ENCODE data around the gene MYL12B.
"Not testable (repeated sequence)": the region's sequence is repeated elsewhere in the genome, so short reads cannot be mapped to it uniquely, and the experiment has no call there.

MYL12B gene

GRCh38 chr18:3220868-3221267 lies 41.1 kb upstream of the MYL12B start:
- not testable (repeated sequence) for H2AFZ ChIP-seq (ENCODE audit: low read length, unreplicated experiment); H3K4me3 ChIP-seq (ENCODE audit: low read depth, low read length); H3K4me1 ChIP-seq (ENCODE audit: control insufficient read depth, insufficient read depth, low read length, unreplicated experiment); H3K27ac ChIP-seq (ENCODE audit: low read depth, low read length); H3K27me3 ChIP-seq (ENCODE audit: insufficient read depth, low read length); H3K79me2 ChIP-seq (ENCODE audit: control insufficient read depth, insufficient read depth, low read length, unreplicated experiment); H3K36me3 ChIP-seq (ENCODE audit: insufficient read depth, low read length)

GRCh38 chr18:3221496-3221895 lies 40.4 kb upstream of the MYL12B start:
- H2AFZ ChIP-seq (ENCODE audit: low read length, unreplicated experiment): no peak overlapping the region
- H3K4me3 ChIP-seq (ENCODE audit: low read depth, low read length): no peak overlapping the region
- no peaks in the 10 kb centered on the region for H3K27me3 ChIP-seq (ENCODE audit: insufficient read depth, low read length)
- no peaks in the 10 kb centered on the region for H3K79me2 ChIP-seq (ENCODE audit: control insufficient read depth, insufficient read depth, low read length, unreplicated experiment)
- no peak overlapping the region for H3K27ac ChIP-seq (ENCODE audit: low read depth, low read length)
- H3K4me1 ChIP-seq (ENCODE audit: control insufficient read depth, insufficient read depth, low read length, unreplicated experiment): peaks cover 8% of the 10 kb centered on the region
- H3K36me3 ChIP-seq (ENCODE audit: insufficient read depth, low read length): no peaks in the 10 kb centered on the region

- Histone ChIP-seq H2AFZ (ENCODE audit: low read length, unreplicated experiment) (no peak overlapping the region), H3K27ac (ENCODE audit: low read depth, low read length) (no peak overlapping the region), H3K79me2 (ENCODE audit: control insufficient read depth, insufficient read depth, low read length, unreplicated experiment) (no peaks in the 10 kb centered on the region), H3K36me3 (ENCODE audit: insufficient read depth, low read length) (no peaks in the 10 kb centered on the region), H3K4me3 (ENCODE audit: low read depth, low read length) (no peak overlapping the region), H3K4me1 (ENCODE audit: control insufficient read depth, insufficient read depth, low read length, unreplicated experiment) (peaks cover 2% of the 10 kb centered on the region), H3K27me3 (ENCODE audit: insufficient read depth, low read length) (no peaks in the 10 kb centered on the region)
Observed at GRCh38 chr18:3223356-3223755, 38.6 kb upstream of the MYL12B start.

GRCh38 chr18:3224223-3224622 lies 37.7 kb upstream of the MYL12B start:
- no peak overlapping the region for H3K27ac ChIP-seq (ENCODE audit: low read depth, low read length)
- no peaks in the 10 kb centered on the region for H3K36me3 ChIP-seq (ENCODE audit: insufficient read depth, low read length)
- H3K4me1 ChIP-seq (ENCODE audit: control insufficient read depth, insufficient read depth, low read length, unreplicated experiment): no peaks in the 10 kb centered on the region
- H2AFZ ChIP-seq (ENCODE audit: low read length, unreplicated experiment): no peak overlapping the region
- H3K27me3 ChIP-seq (ENCODE audit: insufficient read depth, low read length): no peaks in the 10 kb centered on the region
- no peaks in the 10 kb centered on the region for H3K79me2 ChIP-seq (ENCODE audit: control insufficient read depth, insufficient read depth, low read length, unreplicated experiment)
- no peak overlapping the region for H3K4me3 ChIP-seq (ENCODE audit: low read depth, low read length)

- Histone ChIP-seq H3K4me3 (ENCODE audit: low read depth, low read length) (no peak overlapping the region), H3K79me2 (ENCODE audit: control insufficient read depth, insufficient read depth, low read length, unreplicated experiment) (no peaks in the 10 kb centered on the region), H3K27me3 (ENCODE audit: insufficient read depth, low read length) (no peaks in the 10 kb centered on the region), H3K27ac (ENCODE audit: low read depth, low read length) (no peak overlapping the region), H2AFZ (ENCODE audit: low read length, unreplicated experiment) (no peak overlapping the region), H3K36me3 (ENCODE audit: insufficient read depth, low read length) (no peaks in the 10 kb centered on the region), H3K4me1 (ENCODE audit: control insufficient read depth, insufficient read depth, low read length, unreplicated experiment) (no peaks in the 10 kb centered on the region)
Observed at GRCh38 chr18:3225588-3225987, 36.3 kb upstream of the MYL12B start.

- H3K4me3 ChIP-seq (ENCODE audit: low read depth, low read length): no peak overlapping the region
- H3K27ac ChIP-seq (ENCODE audit: low read depth, low read length): no peak overlapping the region
- H3K27me3 ChIP-seq (ENCODE audit: insufficient read depth, low read length): no peaks in the 10 kb centered on the region
- no peaks in the 10 kb centered on the region for H3K79me2 ChIP-seq (ENCODE audit: control insufficient read depth, insufficient read depth, low read length, unreplicated experiment)
- H3K4me1 ChIP-seq (ENCODE audit: control insufficient read depth, insufficient read depth, low read length, unreplicated experiment): no peaks in the 10 kb centered on the region
- no peak overlapping the region for H2AFZ ChIP-seq (ENCODE audit: low read length, unreplicated experiment)
- no peaks in the 10 kb centered on the region for H3K36me3 ChIP-seq (ENCODE audit: insufficient read depth, low read length)
Observed at GRCh38 chr18:3226048-3226447, 35.9 kb upstream of the MYL12B start.

- no peak overlapping the region for H3K27ac ChIP-seq (ENCODE audit: low read depth, low read length)
- no peaks in the 10 kb centered on the region for H3K4me1 ChIP-seq (ENCODE audit: control insufficient read depth, insufficient read depth, low read length, unreplicated experiment)
- H3K4me3 ChIP-seq (ENCODE audit: low read depth, low read length): no peak overlapping the region
- H3K79me2 ChIP-seq (ENCODE audit: control insufficient read depth, insufficient read depth, low read length, unreplicated experiment): no peaks in the 10 kb centered on the region
- H3K27me3 ChIP-seq (ENCODE audit: insufficient read depth, low read length): no peaks in the 10 kb centered on the region
- H3K36me3 ChIP-seq (ENCODE audit: insufficient read depth, low read length): no peaks in the 10 kb centered on the region
- no peak overlapping the region for H2AFZ ChIP-seq (ENCODE audit: low read length, unreplicated experiment)
Observed at GRCh38 chr18:3230401-3231334, 31.3 kb upstream of the MYL12B start.

- Histone ChIP-seq H3K27ac (ENCODE audit: low read depth, low read length) (no peak overlapping the region), H3K27me3 (ENCODE audit: insufficient read depth, low read length) (no peaks in the 10 kb centered on the region), H3K36me3 (ENCODE audit: insufficient read depth, low read length) (no peaks in the 10 kb centered on the region), H2AFZ (ENCODE audit: low read length, unreplicated experiment) (no peak overlapping the region), H3K4me3 (ENCODE audit: low read depth, low read length) (no peak overlapping the region), H3K79me2 (ENCODE audit: control insufficient read depth, insufficient read depth, low read length, unreplicated experiment) (no peaks in the 10 kb centered on the region), H3K4me1 (ENCODE audit: control insufficient read depth, insufficient read depth, low read length, unreplicated experiment) (no peaks in the 10 kb centered on the region)
Observed at GRCh38 chr18:3233004-3233403, 28.9 kb upstream of the MYL12B start.

GRCh38 chr18:3233433-3234168 lies 28.3 kb upstream of the MYL12B start:
- Histone ChIP-seq H3K4me1 (ENCODE audit: control insufficient read depth, insufficient read depth, low read length, unreplicated experiment) (no peaks in the 10 kb centered on the region), H2AFZ (ENCODE audit: low read length, unreplicated experiment) (no peak overlapping the region), H3K36me3 (ENCODE audit: insufficient read depth, low read length) (no peaks in the 10 kb centered on the region), H3K79me2 (ENCODE audit: control insufficient read depth, insufficient read depth, low read length, unreplicated experiment) (no peaks in the 10 kb centered on the region), H3K27me3 (ENCODE audit: insufficient read depth, low read length) (no peaks in the 10 kb centered on the region), H3K4me3 (ENCODE audit: low read depth, low read length) (no peak overlapping the region), H3K27ac (ENCODE audit: low read depth, low read length) (no peak overlapping the region)

- no peaks in the 10 kb centered on the region for H3K79me2 ChIP-seq (ENCODE audit: control insufficient read depth, insufficient read depth, low read length, unreplicated experiment)
- H3K27me3 ChIP-seq (ENCODE audit: insufficient read depth, low read length): no peaks in the 10 kb centered on the region
- H3K4me1 ChIP-seq (ENCODE audit: control insufficient read depth, insufficient read depth, low read length, unreplicated experiment): no peaks in the 10 kb centered on the region
- H3K4me3 ChIP-seq (ENCODE audit: low read depth, low read length): no peak overlapping the region
- H2AFZ ChIP-seq (ENCODE audit: low read length, unreplicated experiment): no peak overlapping the region
- H3K27ac ChIP-seq (ENCODE audit: low read depth, low read length): no peak overlapping the region
- no peaks in the 10 kb centered on the region for H3K36me3 ChIP-seq (ENCODE audit: insufficient read depth, low read length)
Observed at GRCh38 chr18:3234457-3234856, 27.5 kb upstream of the MYL12B start.

- Histone ChIP-seq H3K79me2 (ENCODE audit: control insufficient read depth, insufficient read depth, low read length, unreplicated experiment) (no peaks in the 10 kb centered on the region), H3K36me3 (ENCODE audit: insufficient read depth, low read length) (no peaks in the 10 kb centered on the region), H3K27ac (ENCODE audit: low read depth, low read length) (no peak overlapping the region), H3K27me3 (ENCODE audit: insufficient read depth, low read length) (no peaks in the 10 kb centered on the region), H3K4me3 (ENCODE audit: low read depth, low read length) (no peak overlapping the region), H2AFZ (ENCODE audit: low read length, unreplicated experiment) (no peak overlapping the region), H3K4me1 (ENCODE audit: control insufficient read depth, insufficient read depth, low read length, unreplicated experiment) (no peaks in the 10 kb centered on the region)
Observed at GRCh38 chr18:3235846-3236245, 26.1 kb upstream of the MYL12B start.

Data from ACC112 (cell line).